Activated naive CD4-positive, alpha-beta T cell treated with anti-CD3 and anti-CD28 coated beads, Interleukin-2, amount 10 ng/mL, durations not matched to agents 7 days and 5 days (primary cell): ENCODE data around the gene ROGDI.
A peak's percentile ranks its signal among the peaks of the same experiment; 100 is the strongest.

ENCODE experiments used
- CTCF ChIA-PET: fragments of 350-600 bp; sonication (Branson Sonifier 250); formaldehyde crosslinking; loops from one replicate; lab custom pipeline; 2021; ENCODE audit warnings: antibody characterized with exemption; lab: Charles Lee
- DNase-seq: peaks from one replicate; pipeline ENCODE4 v3.0.0-alpha.2; 2020
- H3K27ac Mint-ChIP-seq: one replicate; pipeline ENCODE4 v1.8.0; 2021; ENCODE audit warnings: mild to moderate bottlenecking, moderate library complexity, mixed read lengths
- H3K27me3 Mint-ChIP-seq: one replicate; pipeline ENCODE4 v1.8.0; 2021; ENCODE audit warnings: mild to moderate bottlenecking, mixed read lengths
- H3K36me3 Mint-ChIP-seq: one replicate; pipeline ENCODE4 v1.8.0; 2021; ENCODE audit warnings: mixed read lengths
- H3K4me1 Mint-ChIP-seq: one replicate; pipeline ENCODE4 v1.8.0; 2021; ENCODE audit warnings: mixed read lengths
- H3K4me3 Mint-ChIP-seq: one replicate; pipeline ENCODE4 v1.8.0; 2021; ENCODE audit warnings: mild to moderate bottlenecking, moderate library complexity, mixed read lengths
- H3K9me3 Mint-ChIP-seq: one replicate; pipeline ENCODE4 v1.8.0; 2021; ENCODE audit warnings: mixed read lengths

Gene ROGDI

DNA sequence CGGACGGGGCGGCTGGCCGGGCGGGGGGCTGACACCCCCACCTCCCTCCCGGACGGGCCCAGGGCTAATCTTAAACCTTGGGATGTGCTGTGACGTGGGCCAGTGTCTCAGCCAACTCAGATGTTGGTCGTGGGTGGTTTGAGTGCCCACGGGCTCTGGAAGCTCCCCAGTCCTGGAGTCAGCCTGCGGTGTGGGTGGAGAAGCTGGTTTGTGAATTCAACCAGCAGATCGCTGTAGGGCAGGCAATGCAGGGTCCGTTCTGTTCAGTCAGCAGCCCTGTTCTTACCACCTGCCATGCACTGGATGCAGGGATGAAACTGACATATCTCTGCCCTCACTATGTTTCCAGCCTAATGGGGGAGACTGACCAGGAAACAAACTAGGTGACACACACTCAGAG is 27.4 kb downstream of the ROGDI start:
- H3K9me3 Mint-ChIP-seq = no peaks in the 10 kb centered on the region
- CTCF ChIA-PET = no interaction called here
- no peak for DNase-seq
- H3K4me1 Mint-ChIP-seq = no peaks in the 10 kb centered on the region
- H3K4me3 Mint-ChIP-seq = no peak overlapping the region
- no peaks in the 10 kb centered on the region for H3K36me3 Mint-ChIP-seq
- H3K27ac Mint-ChIP-seq = no peak overlapping the region
- no peaks in the 10 kb centered on the region for H3K27me3 Mint-ChIP-seq

GRCh38 chr16:4772351-4772750 is 30.1 kb downstream of the ROGDI start:
- Mint-ChIP-seq H3K36me3 (peaks cover 1% of the 10 kb centered on the region), H3K4me1 (peaks cover 20% of the 10 kb centered on the region), H3K9me3 (no peaks in the 10 kb centered on the region), H3K4me3 (no peak overlapping the region), H3K27ac (no peak overlapping the region), H3K27me3 (peaks cover 4% of the 10 kb centered on the region)
- CTCF ChIA-PET = interaction anchor here (1.4 kb wide), 1 partner anchor 148 kb away, joined by 3 read pairs; the partner anchor contains the start of gene MGRN1
- no peak for DNase-seq

DNA sequence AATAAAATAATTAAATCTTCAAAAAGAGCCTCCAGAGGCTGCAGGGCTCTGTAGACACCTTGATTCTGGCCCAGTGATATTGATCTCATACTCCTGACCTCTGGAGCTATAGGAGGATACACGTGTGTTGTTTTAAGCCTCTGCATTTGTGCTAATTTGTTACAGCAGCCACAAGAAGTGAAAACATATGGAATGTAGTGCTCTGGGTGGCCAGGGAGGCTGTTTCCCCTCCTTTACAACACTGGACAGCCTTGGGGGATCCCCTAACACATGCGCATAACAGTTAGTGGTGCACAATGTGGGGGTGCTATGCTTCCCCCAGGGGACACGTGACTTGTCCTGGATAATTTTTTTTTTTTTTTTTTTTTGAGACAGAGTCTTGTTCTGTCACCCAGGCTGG is 30.8 kb downstream of the ROGDI start:
- no peak for DNase-seq
- Mint-ChIP-seq H3K36me3 (peaks cover 1% of the 10 kb centered on the region), H3K27ac (no peak overlapping the region), H3K27me3 (peaks cover 4% of the 10 kb centered on the region), H3K9me3 (no peaks in the 10 kb centered on the region), H3K4me3 (no peak overlapping the region), H3K4me1 (peaks cover 22% of the 10 kb centered on the region)
- CTCF ChIA-PET = interaction anchor here (1.4 kb wide), 1 partner anchor 147 kb away, joined by 3 read pairs; the partner anchor contains the start of gene MGRN1

- peaks cover 6% of the 10 kb centered on the region for H3K36me3 Mint-ChIP-seq
- no peaks in the 10 kb centered on the region for H3K9me3 Mint-ChIP-seq
- CTCF ChIA-PET = interaction anchor here (1.5 kb wide), 1 partner anchor 35 kb away, joined by 4 read pairs; the partner anchor contains the start of genes ANKS3 and DNAAF8
- peaks cover 35% of the 10 kb centered on the region for H3K4me1 Mint-ChIP-seq
- no peak for DNase-seq
- peaks cover 4% of the 10 kb centered on the region for H3K27me3 Mint-ChIP-seq
- H3K27ac Mint-ChIP-seq = peak overlapping the region; percentile 30
- peak overlapping the region; percentile 91 for H3K4me3 Mint-ChIP-seq
Observed at GRCh38 chr16:4769306-4769638, 33.2 kb downstream of the ROGDI start.

DNA sequence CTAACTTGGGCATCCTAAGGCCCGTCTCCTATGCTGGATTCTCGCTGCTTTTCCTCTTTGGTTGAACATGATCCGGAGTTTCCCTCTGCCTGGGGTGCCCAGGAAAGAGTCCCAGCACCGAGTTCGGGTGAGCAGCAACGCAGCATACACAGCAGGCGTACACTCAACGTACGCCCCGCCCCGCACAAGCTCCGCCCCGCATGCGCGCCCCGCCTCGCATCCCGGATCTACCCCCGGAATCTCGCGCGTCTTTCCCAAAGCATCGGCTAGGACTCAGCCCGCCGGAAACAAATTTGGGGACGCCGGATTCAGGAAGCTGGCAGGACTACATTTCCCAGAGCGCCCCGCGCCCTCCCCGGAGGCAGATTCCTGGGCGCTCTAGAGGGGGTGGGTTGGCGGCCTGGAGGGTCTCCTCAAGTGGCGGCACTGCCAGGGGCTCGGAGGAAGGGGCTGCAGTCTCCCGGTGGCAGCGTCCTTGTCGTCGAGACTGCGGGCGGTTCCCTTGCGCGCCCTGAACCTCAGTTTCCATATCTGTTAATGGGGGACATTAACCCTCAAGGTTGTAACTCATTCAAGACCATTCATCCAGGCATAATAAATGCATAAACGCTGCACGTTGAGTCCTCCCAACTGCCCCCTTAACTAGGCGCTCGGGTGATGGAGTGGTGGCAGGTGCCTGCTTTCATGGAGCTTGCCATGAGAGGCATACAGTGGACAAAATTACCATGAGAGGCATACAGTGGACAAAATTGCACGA is 33.7 kb downstream of the ROGDI start:
- CTCF ChIA-PET = interaction anchor here (1.5 kb wide), 1 partner anchor 34 kb away, joined by 4 read pairs; the partner anchor contains the start of genes ANKS3 and DNAAF8
- Mint-ChIP-seq H3K27ac (peak overlapping the region; percentile 93), H3K9me3 (no peaks in the 10 kb centered on the region), H3K4me1 (peaks cover 35% of the 10 kb centered on the region), H3K27me3 (peaks cover 4% of the 10 kb centered on the region), H3K36me3 (peaks cover 11% of the 10 kb centered on the region), H3K4me3 (peak overlapping the region; percentile 91)
- peak; percentile 91 for DNase-seq

- Mint-ChIP-seq H3K36me3 (peaks cover 13% of the 10 kb centered on the region), H3K4me1 (peaks cover 35% of the 10 kb centered on the region), H3K27ac (peak overlapping the region; percentile 93), H3K4me3 (peak overlapping the region; percentile 91), H3K9me3 (no peaks in the 10 kb centered on the region), H3K27me3 (peaks cover 4% of the 10 kb centered on the region)
- DNase-seq = no peak
- CTCF ChIA-PET = interaction anchor here (1.5 kb wide), 1 partner anchor 34 kb away, joined by 4 read pairs; the partner anchor contains the start of genes ANKS3 and DNAAF8
Observed at GRCh38 chr16:4767872-4768548, 34.4 kb downstream of the ROGDI start.

DNA sequence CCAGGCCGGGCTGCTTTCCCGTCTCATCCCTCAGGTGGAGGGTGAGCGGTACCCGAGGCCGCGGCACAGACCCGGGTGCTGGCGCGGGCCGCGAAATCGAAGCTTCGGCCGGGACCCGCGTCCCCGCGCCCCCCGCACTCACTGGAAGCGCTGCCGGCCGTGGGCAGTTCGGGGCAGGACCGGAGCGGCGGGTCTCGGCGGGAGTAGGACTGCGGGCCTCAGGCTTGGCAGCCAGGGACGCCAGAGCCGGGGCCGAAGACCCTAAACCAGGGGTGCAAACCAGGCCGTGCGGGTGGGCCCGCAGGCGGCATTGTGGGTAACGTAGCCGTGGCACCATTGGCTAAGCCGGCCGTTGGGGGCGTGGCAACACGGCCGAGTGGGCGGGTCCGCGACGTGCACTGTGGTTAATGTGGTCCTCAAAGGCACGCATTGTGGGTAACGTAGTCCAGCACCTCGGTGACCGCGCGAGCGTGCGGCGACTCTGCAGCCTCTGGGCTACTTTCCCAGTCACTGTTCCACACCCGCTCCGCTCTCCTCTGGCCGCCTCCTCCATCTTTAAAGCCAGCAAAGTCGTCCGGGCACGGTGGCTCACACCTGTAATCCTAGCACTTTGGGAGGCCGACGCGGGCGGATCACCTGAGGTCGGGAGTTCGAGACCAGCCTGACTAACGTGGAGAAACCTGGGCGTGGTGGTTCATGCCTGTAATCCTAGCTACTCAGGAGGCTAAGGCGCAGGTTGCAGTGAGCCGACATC is 35.4 kb downstream of the ROGDI start, which contains the start of gene ZNF500:
ZNF500 (minus strand) TSS at position 288 of the 754 bp plus-strand sequence. CDS start 1,184 bp downstream, outside the sequence.
- Mint-ChIP-seq H3K27ac (peak within 1 kb of the TSS; percentile 93), H3K4me3 (peak within 1 kb of the TSS; percentile 91), H3K36me3 (peaks cover 19% of the 10 kb centered on the region), H3K9me3 (no peaks in the 10 kb centered on the region), H3K4me1 (peaks cover 37% of the 10 kb centered on the region), H3K27me3 (peaks cover 4% of the 10 kb centered on the region)
- CTCF ChIA-PET = no interaction called here
- peak; percentile 98 for DNase-seq

- no peak for DNase-seq
- Mint-ChIP-seq H3K27ac (peak overlapping the region; percentile 93), H3K36me3 (peaks cover 25% of the 10 kb centered on the region), H3K9me3 (no peaks in the 10 kb centered on the region), H3K4me3 (peak overlapping the region; percentile 88), H3K4me1 (peaks cover 37% of the 10 kb centered on the region), H3K27me3 (peaks cover 4% of the 10 kb centered on the region)
- CTCF ChIA-PET = interaction anchor here (0.5 to 1.6 kb wide), 2 partner anchors 32 to 51 kb away, joined by 3 to 5 read pairs; partner anchors contain the start of genes ANKS3 and DNAAF8
Observed at GRCh38 chr16:4765511-4766474, 36.6 kb downstream of the ROGDI start.

DNA sequence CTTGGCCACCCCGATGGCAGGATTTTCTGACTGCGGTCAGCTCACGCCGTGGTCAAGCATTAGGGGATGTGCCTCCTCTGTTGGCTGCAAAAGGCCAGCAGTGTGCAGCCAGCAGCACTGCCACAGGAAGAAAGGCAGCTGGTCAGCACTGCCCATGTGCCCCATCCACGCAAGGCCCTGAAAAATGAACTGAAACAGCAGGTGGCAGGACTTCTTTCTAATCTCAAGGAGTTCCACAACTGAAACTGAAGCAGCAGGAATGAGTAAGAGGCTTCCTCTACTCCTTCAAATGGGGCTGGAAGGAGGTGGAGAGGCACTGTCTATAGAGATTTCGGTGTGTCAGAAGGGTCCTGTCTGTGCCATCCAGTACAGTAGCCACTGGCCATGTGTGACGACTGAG is 38.6 kb downstream of the ROGDI start:
- no peak for DNase-seq
- peaks cover 38% of the 10 kb centered on the region for H3K36me3 Mint-ChIP-seq
- peaks cover 29% of the 10 kb centered on the region for H3K4me1 Mint-ChIP-seq
- H3K27me3 Mint-ChIP-seq = peaks cover 4% of the 10 kb centered on the region
- CTCF ChIA-PET = no interaction called here
- H3K4me3 Mint-ChIP-seq = no peak overlapping the region
- H3K27ac Mint-ChIP-seq = no peak overlapping the region
- no peaks in the 10 kb centered on the region for H3K9me3 Mint-ChIP-seq

GRCh38 chr16:4762205-4762604 is 40.2 kb downstream of the ROGDI start:
- no peak for DNase-seq
- Mint-ChIP-seq H3K36me3 (peaks cover 46% of the 10 kb centered on the region), H3K27ac (no peak overlapping the region), H3K4me3 (no peak overlapping the region), H3K9me3 (no peaks in the 10 kb centered on the region), H3K27me3 (no peaks in the 10 kb centered on the region), H3K4me1 (peaks cover 16% of the 10 kb centered on the region)
- CTCF ChIA-PET = interaction anchor here (0.8 kb wide), 1 partner anchor 28 kb away, joined by 3 read pairs; the partner anchor contains the start of genes ANKS3 and DNAAF8

DNA sequence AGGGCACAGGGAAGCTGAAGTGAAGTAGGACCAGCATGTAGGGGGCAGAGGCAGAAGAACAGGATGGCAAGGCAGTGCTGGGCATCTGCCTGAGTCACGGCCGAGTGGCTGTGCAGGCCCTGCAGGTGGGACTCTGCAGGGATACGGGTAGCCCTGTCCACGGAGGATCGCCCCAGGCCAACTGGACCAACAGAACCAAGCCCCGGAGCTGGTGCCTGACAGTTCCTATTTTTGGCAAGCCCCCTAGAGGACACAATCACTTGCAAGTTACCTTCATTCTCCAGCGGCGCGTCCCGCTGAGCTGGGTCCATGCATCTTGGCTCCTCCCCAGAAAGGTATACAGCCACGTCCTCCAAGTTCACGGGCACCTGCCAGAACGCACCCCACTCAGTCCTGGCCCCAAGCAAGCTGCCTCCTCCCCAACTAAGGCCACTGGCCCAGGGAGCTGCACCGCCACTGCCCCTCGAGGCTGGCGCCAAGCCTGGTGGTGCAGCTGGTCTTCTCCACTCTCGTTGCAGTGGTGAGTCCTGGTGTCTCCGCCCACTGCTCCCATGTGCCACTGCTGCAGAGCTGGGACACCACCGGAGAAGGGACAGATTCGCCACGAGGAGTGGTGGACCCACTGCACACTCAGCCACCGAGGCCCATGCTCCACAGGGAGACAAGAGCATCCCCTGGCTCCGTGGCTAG is 42.1 kb downstream of the ROGDI start:
- Mint-ChIP-seq H3K27me3 (no peaks in the 10 kb centered on the region), H3K4me3 (no peak overlapping the region), H3K4me1 (peaks cover 6% of the 10 kb centered on the region), H3K27ac (no peak overlapping the region), H3K36me3 (peaks cover 52% of the 10 kb centered on the region), H3K9me3 (peaks cover 4% of the 10 kb centered on the region)
- DNase-seq = no peak
- CTCF ChIA-PET = no interaction called here

DNA sequence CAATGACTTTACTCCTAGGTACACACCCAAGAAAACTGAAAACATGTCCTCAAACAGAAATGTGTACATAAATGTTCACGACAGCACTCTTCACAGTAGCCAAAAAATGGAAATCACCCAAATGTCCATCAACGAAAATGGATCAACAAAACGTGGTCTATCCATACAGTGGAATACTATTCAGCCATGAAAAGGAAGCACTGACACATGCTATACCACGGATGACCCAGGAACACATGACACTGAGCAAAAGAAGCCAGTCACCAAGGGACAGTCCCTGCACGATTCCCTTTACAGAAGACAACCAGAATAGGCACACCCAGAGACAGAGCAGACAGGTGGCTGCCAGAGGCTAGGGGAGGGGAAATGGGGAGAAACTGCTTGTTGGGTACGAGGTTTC is 46.7 kb downstream of the ROGDI start:
- DNase-seq = no peak
- Mint-ChIP-seq H3K4me1 (no peaks in the 10 kb centered on the region), H3K9me3 (peaks cover 4% of the 10 kb centered on the region), H3K27me3 (no peaks in the 10 kb centered on the region), H3K36me3 (peaks cover 45% of the 10 kb centered on the region), H3K27ac (no peak overlapping the region), H3K4me3 (no peak overlapping the region)
- CTCF ChIA-PET = no interaction called here
